Ishikawa (cell line): Measurements from ENCODE around the gene IL4.

Source experiments
- CEBPB ChIP-seq: IDR thresholded peaks from 2 replicates; pipeline ENCODE4 v1.6.1; 2012
- CREB1 ChIP-seq: IDR thresholded peaks from 2 replicates; pipeline ENCODE4 v1.6.1; 2012; ENCODE audit warnings: low read depth
- EGR1 ChIP-seq: IDR thresholded peaks from 2 replicates; pipeline ENCODE4 v1.6.1; 2012
- EP300 ChIP-seq: IDR thresholded peaks from 2 replicates; pipeline ENCODE4 v1.6.1; 2012; ENCODE audit warnings: borderline replicate concordance
- FOXM1 ChIP-seq: IDR thresholded peaks from 2 replicates; pipeline ENCODE4 v1.6.1; 2012; ENCODE audit warnings: low read depth, borderline replicate concordance
- MAX ChIP-seq: IDR thresholded peaks from 2 replicates; pipeline ENCODE4 v1.6.1; 2012
- NFIC ChIP-seq: IDR thresholded peaks from 2 replicates; pipeline ENCODE4 v1.6.1; 2012
- RAD21 ChIP-seq: IDR thresholded peaks from 2 replicates; pipeline ENCODE4 v1.6.1; 2012; ENCODE audit warnings: low read depth
- REST ChIP-seq: IDR thresholded peaks from 2 replicates; pipeline ENCODE4 v1.6.1; 2012; ENCODE audit warnings: low read depth, mild to moderate bottlenecking
- TAF1 ChIP-seq: IDR thresholded peaks from 2 replicates; pipeline ENCODE4 v1.6.1; 2012; ENCODE audit warnings: low read depth, mild to moderate bottlenecking
- TCF12 ChIP-seq: IDR thresholded peaks from 2 replicates; pipeline ENCODE4 v1.6.1; 2012; ENCODE audit warnings: low read depth
- TEAD4 ChIP-seq: IDR thresholded peaks from 2 replicates; pipeline ENCODE4 v1.6.1; 2012
- USF1 ChIP-seq: IDR thresholded peaks from 2 replicates; pipeline ENCODE4 v1.6.1; 2012
- YY1 ChIP-seq: IDR thresholded peaks from 2 replicates; pipeline ENCODE4 v1.6.1; 2012; ENCODE audit warnings: low read depth
- ZBTB7A ChIP-seq: IDR thresholded peaks from 2 replicates; pipeline ENCODE4 v1.6.1; 2012; ENCODE audit warnings: low read depth

The IL4 gene

GRCh38 chr5:132674671-132675506 is 1.1 kb downstream of the IL4 start:
- TF ChIP-seq NFIC = peak; percentile 62; the same call in 1 of the 2 replicates
- TF ChIP-seq EP300 = no peak

GRCh38 chr5:132675936-132676689 is 2.3 kb downstream of the IL4 start:
- no peak for TF ChIP-seq RAD21
- no peak for TF ChIP-seq TCF12
- no peak for TF ChIP-seq TEAD4
- TF ChIP-seq YY1 = no peak
- no peak for TF ChIP-seq USF1
- TF ChIP-seq ZBTB7A = no peak
- no peak for TF ChIP-seq EP300
- no peak for TF ChIP-seq NFIC
- no peak for TF ChIP-seq MAX
- no peak for TF ChIP-seq CEBPB
- TF ChIP-seq EGR1 = no peak
- TF ChIP-seq TAF1 = no peak
- TF ChIP-seq FOXM1 = no peak
- TF ChIP-seq REST = no peak
- TF ChIP-seq CREB1 = no peak

GRCh38 chr5:132677191-132677590 is 3.4 kb downstream of the IL4 start:
- TF ChIP-seq NFIC (no peak; the same call in 1 of the 2 replicates), CREB1 (no peak), REST (no peak), YY1 (no peak), EGR1 (no peak), CEBPB (no peak), TCF12 (no peak), TEAD4 (peak; percentile 42; the same call in 1 of the 2 replicates), TAF1 (no peak), EP300 (no peak), RAD21 (peak; percentile 29; the same call in 1 of the 2 replicates), USF1 (no peak), MAX (no peak), ZBTB7A (no peak), FOXM1 (no peak)

- TF ChIP-seq MAX (no peak), FOXM1 (no peak), YY1 (no peak), TEAD4 (no peak), RAD21 (no peak), EP300 (no peak), EGR1 (no peak), USF1 (no peak), TAF1 (no peak), NFIC (no peak), CREB1 (no peak), ZBTB7A (no peak), TCF12 (no peak), REST (no peak), CEBPB (no peak)
Measured at GRCh38 chr5:132677682-132678400, 4.1 kb downstream of the IL4 start.
